OCI-LY1 (cell line): ENCODE measurements around the gene RCAN1.
"Not testable (repeated sequence)": the region's sequence is repeated elsewhere in the genome, so short reads cannot be mapped to it uniquely, and the experiment has no call there.

Experiments used
- CTCF ChIP-seq: fragments of 200-600 bp; sonication (generic), shearing (Covaris generic); IDR thresholded peaks from 2 replicates; pipeline ENCODE4 v1.5.1; 2017; ENCODE audit warnings: mild to moderate bottlenecking, antibody characterized with exemption, low read length, moderate library complexity, mixed read lengths
- EZH2 ChIP-seq: fragments of 200-600 bp; sonication (generic), shearing (Covaris generic); IDR thresholded peaks from 2 replicates; pipeline ENCODE4 v1.8.0; 2017; ENCODE audit warnings: borderline replicate concordance, mixed run types, mild to moderate bottlenecking, antibody characterized with exemption, low read length, moderate library complexity, mixed read lengths

- TF ChIP-seq EZH2, CTCF: not testable (repeated sequence)
Measured at GRCh38 chr21:34568801-34569200, 46.1 kb downstream of the RCAN1 start.
